Islet precursor cell (in vitro differentiated cells): ENCODE results near the gene RGS19.
A peak's percentile ranks its signal among the peaks of the same experiment; 100 is the strongest.
"Not testable (repeated sequence)": the region's sequence is repeated elsewhere in the genome, so short reads cannot be mapped to it uniquely, and the experiment has no call there.

Source experiments
- DNase-seq: peaks from one replicate; pipeline ENCODE4 v3.0.0-alpha.2; 2018

The RGS19 gene

DNA sequence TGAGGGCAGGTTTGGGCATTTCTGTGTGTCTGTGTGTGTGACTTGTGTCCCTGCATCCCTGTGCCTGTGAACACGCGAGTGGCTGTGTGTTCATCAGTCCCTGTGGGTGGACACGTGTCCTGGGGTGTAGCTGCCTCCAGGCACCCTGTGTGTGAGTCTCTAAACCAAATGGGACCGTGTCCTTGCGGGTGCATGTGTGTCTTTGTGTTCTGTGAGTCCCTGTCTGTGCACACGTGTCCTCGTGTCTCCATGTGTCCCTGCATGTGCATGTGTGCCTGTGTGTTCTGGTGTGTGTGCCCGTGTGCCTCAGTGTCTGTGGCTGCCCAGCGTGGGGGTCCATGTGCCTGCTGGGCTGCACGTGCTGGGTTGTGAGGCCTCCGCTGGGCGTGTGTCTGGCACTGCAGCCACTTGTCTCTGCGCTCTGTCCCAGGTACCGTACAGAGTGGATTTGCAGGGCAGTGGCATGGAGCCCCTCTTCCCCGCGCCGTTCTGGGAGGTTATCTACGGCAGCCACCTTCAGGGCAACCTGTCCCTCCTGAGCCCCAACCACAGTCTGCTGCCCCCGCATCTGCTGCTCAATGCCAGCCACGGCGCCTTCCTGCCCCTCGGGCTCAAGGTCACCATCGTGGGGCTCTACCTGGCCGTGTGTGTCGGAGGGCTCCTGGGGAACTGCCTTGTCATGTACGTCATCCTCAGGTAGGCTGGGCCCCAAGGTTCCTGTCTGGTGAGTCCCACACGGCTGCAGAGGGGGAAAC lies 13.1 kb upstream of the RGS19 start:
- DNase-seq = no peak

DNA sequence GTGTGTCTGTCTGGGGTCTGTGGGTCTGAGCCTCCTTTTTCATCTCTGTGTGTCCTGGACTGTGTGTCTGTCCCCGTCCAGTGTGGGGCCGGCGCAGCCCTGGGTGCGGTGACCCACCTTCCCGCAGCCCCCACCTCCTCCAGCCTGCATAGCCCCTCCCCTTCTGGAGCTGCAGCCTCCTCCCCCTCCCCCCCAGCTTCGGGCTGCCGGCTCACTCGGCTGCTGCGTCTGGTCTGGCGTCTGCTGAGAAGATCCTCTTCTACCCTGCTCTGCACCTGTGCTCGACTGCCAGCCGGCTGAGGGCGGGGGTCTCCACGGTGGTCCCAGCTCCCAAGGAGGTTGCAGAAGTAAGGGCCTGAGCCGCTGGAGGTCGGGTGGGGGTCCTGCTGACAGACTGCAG lies 12.5 kb upstream of the RGS19 start:
- peak; percentile 71 for DNase-seq

DNA sequence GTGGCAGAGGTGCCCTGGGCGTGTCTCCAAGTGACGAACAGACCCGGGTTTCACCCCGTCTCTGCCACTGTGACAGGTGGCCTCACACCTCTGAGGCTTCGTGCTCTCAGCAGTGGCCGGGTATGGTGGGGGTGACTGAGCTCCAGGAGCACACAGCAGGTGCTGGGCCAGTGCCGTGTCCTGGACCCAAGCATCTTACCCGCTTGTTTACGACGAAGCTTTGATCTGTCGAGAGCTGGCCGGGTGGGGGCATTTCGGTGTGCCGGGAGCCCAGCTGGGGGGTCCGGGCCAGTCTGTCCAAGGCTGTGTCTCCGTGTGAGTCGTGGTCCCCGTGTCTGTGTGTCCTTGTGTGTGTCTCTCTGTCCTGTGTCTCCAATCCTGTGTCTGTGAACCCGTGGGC lies 12.0 kb upstream of the RGS19 start:
- DNase-seq = no peak

DNA sequence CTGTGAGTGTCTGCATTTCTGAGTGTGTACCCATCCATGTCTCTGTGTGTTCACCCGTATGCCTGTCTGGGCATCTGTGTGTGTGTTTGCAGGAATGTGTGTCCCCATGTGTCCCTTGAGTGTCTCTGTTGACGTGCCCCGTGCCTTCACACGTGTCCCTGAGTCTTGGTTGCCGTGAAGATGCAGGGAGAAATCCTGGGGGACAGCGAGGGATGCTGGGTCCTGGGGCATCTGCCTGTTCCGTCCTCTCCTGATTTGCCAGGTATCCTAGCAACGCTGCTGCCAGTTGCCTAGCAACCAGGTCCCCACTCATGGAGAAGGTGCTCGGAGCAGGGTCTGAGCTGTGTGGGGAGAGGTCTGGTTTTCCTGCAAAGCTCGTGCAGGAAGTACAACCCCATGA lies 10.8 kb upstream of the RGS19 start:
- no peak for DNase-seq

DNA sequence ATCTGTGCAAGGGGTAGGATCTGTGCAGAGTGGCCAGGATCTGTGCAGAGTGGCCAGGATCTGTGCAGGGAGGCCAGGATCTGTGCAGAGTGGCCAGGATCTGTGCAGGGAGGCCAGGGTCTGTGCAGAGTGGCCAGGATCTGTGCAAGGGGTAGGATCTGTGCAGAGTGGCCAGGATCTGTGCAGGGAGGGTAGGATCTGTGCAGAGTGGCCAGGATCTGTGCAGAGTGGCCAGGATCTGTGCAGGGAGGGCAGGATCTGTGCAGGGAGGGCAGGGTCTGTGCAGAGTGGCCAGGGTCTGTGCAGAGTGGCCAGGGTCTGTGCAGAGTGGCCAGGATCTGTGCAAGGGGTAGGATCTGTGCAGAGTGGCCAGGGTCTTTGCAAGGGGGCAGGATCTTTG lies 9.3 kb upstream of the RGS19 start:
- not testable (repeated sequence) for DNase-seq

DNA sequence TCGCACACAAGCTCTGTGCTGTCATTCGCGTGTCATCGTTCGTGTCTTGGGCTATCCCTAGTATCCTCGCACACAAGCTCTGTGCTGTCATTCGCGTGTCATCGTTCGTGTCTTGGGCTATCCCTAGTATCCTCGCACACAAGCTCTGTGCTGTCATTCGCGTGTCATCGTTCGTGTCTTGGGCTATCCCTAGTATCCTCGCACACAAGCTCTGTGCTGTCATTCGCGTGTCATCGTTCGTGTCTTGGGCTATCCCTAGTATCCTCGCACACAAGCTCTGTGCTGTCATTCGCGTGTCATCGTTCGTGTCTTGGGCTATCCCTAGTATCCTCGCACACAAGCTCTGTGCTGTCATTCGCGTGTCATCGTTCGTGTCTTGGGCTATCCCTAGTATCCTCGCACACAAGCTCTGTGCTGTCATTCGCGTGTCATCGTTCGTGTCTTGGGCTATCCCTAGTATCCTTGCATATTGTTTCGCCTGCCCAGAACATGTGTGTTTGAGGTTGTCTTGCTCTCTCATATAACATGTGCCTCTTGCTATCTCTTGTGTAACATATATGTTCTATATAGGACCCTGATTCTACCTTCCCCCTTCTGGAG lies 8.0 kb upstream of the RGS19 start:
- DNase-seq = not testable (repeated sequence)

DNA sequence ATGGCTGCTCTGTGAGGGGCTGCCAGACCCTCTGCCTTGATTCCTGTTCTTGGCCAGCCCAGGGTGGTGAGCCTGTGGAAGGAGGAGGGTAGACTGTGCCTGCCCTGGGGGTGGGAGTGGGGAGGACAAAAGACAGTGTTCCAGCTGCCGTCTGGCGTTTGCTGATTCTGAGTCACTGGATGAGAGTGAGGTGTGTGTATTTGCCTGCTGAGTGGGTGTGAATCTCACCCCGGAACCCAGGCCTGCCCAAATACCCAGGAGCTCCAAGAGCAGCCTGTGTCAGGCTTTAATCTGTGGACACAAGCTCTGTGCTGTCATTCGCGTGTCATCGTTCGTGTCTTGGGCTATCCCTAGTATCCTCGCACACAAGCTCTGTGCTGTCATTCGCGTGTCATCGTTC lies 7.5 kb upstream of the RGS19 start:
- no peak for DNase-seq

DNA sequence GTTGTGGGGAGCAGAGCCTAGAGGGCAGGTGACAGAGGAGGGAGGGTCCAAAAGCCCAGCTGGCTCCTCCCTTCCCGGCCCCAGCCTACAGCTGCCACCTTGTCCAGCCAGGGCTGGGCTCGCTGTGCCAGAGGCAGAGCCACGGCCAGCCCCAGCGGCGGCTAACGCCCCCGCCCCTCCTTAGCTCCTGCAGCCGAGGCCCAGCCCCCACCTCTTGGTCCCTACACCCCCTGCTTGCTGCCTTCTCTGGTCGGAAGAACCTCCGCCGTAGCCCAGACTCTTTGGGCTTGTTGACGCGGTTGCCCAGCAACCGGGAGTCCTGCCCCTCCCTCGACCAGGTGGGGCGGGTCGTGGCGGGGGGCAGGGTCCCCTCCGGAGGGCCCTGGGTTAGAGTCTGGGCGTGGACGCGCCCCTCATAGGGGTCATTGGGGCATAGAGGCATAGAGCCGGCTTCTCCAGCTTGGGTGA lies 5.4 kb upstream of the RGS19 start:
- no peak for DNase-seq

DNA sequence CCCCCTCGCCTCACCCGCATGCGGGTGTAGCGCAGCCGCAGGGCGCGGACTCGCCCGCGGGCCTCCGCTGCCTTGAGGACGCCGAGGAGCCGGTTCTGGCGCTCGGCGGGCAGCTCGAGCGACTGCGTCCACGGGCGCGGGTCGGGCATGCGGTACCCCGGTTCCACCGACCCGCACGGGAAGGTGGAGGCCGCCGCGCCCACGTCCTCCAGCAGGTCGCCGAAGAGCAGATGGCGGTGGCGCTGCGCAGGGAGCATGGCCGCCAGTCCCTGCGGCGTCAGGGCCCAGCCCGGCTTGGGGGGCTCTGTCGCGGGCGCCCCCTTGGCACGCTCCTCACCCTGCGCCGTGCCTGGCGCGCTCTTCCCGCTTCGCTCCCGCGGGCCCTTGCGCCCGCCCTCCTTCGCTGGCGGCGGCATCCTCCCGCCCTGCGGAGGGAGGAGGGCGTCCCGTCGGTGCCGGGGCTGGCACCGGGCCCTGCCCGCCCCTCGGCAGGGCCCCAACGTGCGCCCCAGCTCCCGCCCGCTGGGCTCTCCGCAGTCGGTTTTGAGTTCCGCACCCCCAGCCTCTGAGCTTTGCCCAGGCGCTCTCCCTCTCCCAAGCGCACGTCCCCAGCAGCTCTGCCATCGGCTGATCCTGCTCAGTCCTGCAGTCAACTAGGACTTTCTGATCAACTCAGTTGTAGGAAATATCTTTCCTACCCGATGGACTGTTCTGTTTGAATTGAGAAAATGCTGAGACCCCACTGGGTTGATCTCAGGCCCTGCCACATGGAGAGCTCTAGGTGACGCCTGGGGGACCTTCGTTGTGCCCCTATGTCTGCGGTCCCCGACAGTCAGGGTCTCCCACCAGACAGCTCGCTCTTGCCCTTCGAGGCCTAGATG lies 4.7 kb upstream of the RGS19 start, which contains the start of gene LKAAEAR1:
LKAAEAR1 (minus strand) TSS at position 595 of the 881 bp plus-strand sequence; CDS start at position 416, 179 bp downstream.
- no peak for DNase-seq

DNA sequence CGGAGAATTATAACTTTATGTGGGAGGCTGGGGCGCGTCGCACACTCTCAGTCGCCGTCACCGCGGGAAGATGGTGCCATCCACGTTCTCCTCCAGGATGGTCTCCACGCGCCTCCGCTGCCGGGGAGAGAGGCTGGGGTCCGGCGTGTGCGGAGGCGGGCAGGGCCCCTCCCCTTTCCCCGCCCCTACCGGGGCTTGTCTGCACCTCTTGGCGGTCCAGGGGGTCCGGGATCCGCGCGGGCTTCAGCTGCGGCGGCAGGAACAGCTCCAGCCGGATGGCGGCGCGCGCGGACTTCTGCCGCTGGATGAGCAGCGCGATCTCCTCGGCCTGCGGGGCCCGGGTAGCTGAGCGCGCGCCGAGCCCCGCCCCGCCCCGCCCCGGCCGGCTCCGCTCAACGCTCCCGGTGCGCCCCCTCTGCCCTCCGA lies 4.1 kb upstream of the RGS19 start:
- peak; percentile 91 for DNase-seq

DNA sequence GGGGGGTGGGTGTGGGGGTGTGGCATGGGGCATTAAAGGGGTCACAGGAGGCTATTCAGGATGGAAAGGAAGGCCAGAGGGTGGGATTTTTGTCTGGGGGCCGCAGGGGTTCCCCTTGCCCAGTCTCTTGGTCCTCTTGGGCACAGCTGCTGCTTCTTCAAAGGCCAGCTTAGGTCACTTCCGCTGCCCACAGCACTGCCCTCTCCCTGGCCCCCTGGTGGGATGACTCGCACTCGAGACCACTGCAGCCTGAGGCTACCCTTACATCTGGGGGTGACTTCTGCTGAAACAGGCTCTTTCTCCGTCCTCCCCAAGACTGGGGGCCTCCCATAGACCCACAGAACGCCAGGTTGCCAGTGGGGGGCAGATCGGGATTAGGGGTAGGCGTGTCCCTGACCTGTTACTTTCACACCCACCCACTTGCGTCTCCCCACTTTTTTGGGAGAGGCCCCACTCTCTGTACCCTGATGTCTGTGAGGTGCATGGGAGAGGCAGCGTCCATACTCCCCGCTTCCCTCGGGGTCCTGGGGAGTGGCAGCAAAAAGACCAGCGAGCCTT lies 3.6 kb upstream of the RGS19 start:
- DNase-seq = no peak

DNA sequence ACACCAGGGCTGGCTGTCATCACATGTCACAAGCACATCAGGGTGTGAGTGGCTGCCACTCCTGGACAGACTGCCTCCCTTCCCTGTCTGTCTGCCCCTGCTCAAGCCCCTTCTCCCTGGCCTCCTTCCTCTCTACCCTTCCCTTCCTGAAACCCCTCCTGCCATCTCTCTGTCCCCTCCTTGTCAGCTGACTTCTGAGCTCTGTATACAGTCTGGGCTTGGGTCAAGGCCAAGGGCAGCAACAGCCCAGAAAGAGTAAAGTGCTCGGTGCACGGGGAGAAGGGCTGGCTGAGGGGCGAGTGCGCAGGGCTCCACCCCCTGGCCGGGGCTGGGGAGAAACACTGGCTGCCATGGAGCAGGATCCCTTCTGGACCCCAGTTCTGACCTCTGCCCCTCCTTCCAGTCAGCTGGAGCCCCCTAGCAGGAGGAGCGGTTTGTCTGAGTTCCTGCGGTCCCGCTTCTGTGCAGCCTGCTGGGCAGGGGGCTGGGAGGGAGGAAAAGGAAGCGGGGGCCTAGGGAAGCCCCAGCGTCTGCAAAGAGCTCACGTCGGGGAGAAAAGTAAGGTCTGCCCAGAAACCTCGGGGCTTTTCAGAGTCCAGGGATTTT lies 2.9 kb upstream of the RGS19 start:
- DNase-seq = no peak

DNA sequence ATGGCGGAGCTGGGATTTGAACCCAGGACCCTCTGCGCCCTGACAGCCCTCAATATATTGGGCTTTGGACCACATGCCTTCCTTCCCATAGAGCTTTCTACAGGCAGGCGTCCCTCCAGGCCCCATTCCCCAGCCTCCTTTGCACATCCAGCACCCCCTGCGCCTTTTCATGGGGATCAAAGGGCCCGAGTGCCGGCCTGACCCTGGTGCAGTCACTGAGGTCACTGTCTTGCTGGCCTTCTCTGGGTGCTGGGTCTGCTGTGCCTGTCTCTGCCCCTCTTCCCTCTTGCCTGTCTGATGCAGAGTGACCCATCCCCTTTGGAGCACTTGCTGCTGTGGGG lies 2.3 kb upstream of the RGS19 start:
- DNase-seq = no peak

DNA sequence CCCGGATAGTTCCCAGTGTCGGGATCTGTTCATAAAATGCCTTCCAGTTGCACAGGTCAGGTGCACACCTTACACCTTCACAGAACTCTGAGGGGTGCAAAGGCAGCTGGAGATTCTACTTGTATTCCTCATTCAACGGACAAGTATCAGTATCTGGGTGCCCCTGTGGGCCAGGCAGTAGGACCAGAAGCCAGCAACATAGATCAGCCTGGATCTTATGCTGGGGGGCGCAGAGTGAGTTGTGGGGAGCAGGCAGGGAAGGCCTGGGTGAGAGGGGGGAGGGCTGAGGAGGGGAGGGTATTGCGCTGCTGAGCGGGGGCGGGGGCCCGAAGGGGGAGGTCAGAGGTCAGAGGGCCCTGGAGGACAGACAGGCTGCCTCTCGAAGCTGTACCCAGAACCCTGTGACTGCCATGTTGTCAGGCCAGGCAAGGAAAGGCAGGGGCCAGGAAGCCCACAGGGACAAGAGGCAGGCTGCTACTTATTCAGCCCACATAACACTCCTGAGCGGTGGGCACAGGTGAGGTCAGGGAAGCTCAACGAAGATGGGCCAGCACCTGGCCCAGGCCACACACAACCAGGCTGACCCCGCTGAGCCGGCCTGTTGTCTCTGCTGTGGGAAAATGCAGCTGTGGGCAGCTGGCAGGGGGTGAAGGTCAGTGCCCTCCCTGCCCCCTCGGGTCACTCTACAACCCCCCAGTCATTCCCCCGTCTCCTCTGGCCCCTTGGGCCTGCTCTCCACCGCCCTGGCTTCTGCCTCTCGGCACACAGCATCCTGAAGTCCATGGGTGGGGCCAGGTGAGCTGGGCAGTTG lies 1.7 kb upstream of the RGS19 start:
- DNase-seq = no peak

DNA sequence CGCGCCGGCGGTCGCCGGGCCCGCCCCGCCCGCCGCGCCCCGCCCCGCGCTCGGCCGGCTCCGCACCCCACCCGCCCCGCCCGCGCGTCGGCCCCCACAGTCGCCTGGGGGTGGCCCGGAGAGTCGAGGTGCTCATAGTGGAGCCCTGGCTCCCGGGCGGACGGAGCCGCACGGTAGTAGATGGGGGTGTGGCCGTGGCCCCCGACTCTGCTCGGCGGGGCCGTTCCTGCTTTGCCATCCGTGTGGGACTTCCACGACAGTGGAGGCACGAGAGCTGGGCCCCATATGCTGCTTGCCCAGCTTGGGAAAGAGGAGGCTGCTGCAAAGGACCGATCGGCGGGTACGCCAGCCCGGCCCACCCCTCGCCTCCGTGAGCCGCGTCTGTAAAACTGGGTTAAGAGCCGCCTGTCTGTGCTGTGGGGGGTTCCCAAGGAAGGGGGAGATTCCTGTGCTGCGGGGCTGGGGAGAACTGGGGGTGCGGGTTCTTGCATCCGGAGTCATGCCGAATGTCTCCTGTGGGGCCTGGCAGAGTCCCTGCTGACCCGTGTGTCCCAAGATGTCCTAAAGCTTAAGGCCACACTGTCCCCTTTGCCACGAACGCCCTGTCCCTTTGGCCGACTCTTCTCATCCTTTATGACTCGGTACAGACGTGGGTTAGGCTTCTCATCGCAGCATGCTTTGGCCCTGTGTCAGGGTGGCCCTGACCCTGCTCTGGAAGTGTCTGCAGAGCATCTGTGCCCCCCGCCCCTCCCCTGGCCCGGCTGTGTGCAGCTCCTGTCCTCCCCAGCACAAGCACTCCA lies 895 bp upstream of the RGS19 start, which contains the start of gene OPRL1:
OPRL1 (plus strand) TSS at position 70 of the 800 bp plus-strand sequence. CDS start 12,639 bp downstream, outside the sequence.
- no peak for DNase-seq

DNA sequence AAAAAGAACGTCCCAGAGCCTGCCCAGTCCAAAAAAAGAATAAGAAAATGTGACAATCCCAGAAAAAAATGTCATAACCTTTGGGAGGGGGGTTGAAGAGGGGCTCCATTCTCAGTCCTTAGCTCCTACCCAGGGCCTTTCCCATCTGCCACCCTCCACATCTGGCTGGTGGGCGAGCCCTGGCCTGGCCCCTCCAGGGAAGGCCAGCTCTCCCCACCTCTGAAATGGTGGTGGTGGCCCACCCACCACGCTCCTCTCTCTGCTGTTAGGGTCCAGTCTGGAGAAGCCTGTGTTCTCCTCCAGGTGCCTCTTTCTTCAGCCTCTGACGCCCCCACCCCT lies 415 bp downstream of the RGS19 start:
- DNase-seq = no peak

DNA sequence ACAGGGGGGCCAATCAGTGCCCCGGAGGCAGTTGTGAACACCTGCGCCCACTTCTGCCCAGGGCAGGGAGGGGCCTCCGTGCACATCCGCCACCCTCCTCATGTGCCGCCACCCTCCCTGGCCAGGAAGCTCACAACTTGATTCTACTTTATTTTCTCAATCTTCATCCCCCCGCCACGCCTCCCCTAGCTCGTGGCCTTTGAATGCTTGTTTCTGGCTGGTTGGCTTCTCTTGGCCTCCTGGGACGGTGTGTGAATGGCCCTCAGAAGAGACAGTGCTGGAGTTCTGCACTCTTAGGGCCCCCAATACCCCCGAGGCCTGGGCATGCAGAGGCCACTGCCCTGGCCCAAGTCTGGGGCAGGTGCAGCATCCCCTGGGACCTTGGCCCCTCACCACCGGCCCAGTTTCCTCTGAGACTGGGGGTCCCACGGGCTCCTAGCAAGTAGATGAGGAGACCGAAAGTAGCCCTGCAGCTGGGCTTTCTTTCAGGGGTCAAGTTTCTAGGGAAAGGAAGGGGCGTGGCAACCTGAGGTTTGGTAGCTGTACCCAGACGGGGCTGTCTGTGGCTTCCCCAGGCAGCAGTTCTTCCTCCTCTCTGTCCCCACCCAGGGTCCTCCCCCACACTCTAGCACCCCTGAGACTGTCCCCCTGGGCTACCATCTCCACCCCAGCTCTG lies 1.3 kb downstream of the RGS19 start:
- DNase-seq = no peak

DNA sequence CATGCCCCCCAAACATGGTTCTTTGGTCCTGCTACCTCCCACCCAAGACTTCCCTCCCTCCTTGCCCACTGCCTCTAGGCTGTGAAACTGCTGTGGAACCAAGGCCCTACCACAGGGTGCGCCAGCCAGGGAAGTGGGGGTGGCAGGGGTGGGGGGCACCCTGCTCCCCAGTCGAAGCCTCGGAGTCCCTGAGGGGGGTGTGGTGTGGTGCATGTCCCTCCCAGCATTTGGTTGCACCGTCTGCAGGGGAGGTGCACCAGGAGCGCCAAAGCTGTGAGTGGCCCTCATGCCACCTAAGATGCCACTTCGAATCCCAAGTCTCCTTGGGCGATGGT lies 1.8 kb downstream of the RGS19 start:
- DNase-seq = no peak

DNA sequence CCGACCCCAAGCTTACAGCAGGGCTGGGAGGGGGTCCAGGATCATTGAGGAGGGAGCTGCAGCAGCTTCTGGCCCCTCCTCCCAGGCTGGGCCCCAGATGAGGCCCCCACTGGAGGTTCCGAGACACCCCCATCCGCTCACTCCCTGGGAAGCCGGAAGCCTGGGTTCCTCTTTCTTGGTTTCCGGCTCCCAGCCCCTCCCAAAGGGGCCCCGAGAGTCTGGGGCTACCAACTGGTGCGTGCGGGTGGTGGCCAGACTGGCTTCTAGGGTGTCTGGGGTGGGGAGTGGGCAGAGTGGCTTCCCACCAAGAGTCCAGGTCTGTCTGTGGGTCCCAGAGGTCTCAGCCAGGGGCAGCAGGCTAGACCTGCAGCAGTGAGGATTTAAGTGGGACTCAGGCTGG lies 2.2 kb downstream of the RGS19 start:
- no peak for DNase-seq
